Stimulated activated CD8-positive, alpha-beta memory T cell treated with anti-CD3 and anti-CD28 coated beads, Interleukin-15, amount 100 ng/mL, for 24 hours (primary cell): ENCODE measurements around the gene BLOC1S4.
A peak's percentile ranks its signal among the peaks of the same experiment; 100 is the strongest.

Experiments
- DNase-seq: peaks from one replicate; pipeline ENCODE4 v3.0.0-alpha.2; 2020; ENCODE audit warnings: low read depth

Gene BLOC1S4

GRCh38 chr4:6692379-6692778 is 23.6 kb upstream of the BLOC1S4 start:
- no peak for DNase-seq

- no peak for DNase-seq
These were observed 23.2 kb upstream of the BLOC1S4 start for GRCh38 chr4:6692806-6693205.

- DNase-seq: no peak
These were observed 22.5 kb upstream of the BLOC1S4 start, which contains the start of gene S100P for GRCh38 chr4:6693231-6694176. Gene S100P (plus strand): TSS chr4:6693878. CDS start chr4:6693933, 55 bp downstream.

GRCh38 chr4:6694177-6694901 is 21.6 kb upstream of the BLOC1S4 start:
- DNase-seq: no peak

GRCh38 chr4:6695660-6696610 is 20.0 kb upstream of the BLOC1S4 start:
- no peak for DNase-seq

GRCh38 chr4:6696611-6697010 is 19.4 kb upstream of the BLOC1S4 start:
- no peak for DNase-seq

- no peak for DNase-seq
These were observed 18.8 kb upstream of the BLOC1S4 start for GRCh38 chr4:6697131-6697530.

GRCh38 chr4:6699388-6699787 is 16.6 kb upstream of the BLOC1S4 start:
- no peak for DNase-seq

- no peak for DNase-seq
These were observed 16.1 kb upstream of the BLOC1S4 start for GRCh38 chr4:6699903-6700302.

GRCh38 chr4:6701371-6701770 is 14.6 kb upstream of the BLOC1S4 start:
- no peak for DNase-seq

GRCh38 chr4:6702761-6703160 is 13.2 kb upstream of the BLOC1S4 start:
- DNase-seq: no peak

- DNase-seq: no peak
These were observed 12.2 kb upstream of the BLOC1S4 start for GRCh38 chr4:6703786-6704185.

GRCh38 chr4:6705646-6706045 is 10.3 kb upstream of the BLOC1S4 start:
- DNase-seq: no peak

- no peak for DNase-seq
These were observed 9.8 kb upstream of the BLOC1S4 start for GRCh38 chr4:6706173-6706572.

GRCh38 chr4:6709230-6710114 is 6.5 kb upstream of the BLOC1S4 start, which contains the start of gene MRFAP1L1:
Gene MRFAP1L1 (minus strand): TSS chr4:6709865. CDS start chr4:6709629, 236 bp downstream.
- peak; percentile 88 for DNase-seq

GRCh38 chr4:6710282-6710681 is 5.7 kb upstream of the BLOC1S4 start:
- no peak for DNase-seq

GRCh38 chr4:6710996-6711395 is 5.0 kb upstream of the BLOC1S4 start:
- no peak for DNase-seq

- DNase-seq: no peak
These were observed 1.0 kb upstream of the BLOC1S4 start for GRCh38 chr4:6714954-6715353.

GRCh38 chr4:6715704-6716017 is 313 bp upstream of the BLOC1S4 start:
- DNase-seq: no peak

- DNase-seq: no peak
These were observed 1.1 kb downstream of the BLOC1S4 start for GRCh38 chr4:6716958-6717655.
